Osteoblast (primary cell): ENCODE measurements around the gene ZNF763. TPM values are rescaled to one million over a fixed set of nuclear protein-coding genes. Genes with fewer than 3 reads are reported as not detected.
"Not testable (repeated sequence)": the region's sequence is repeated elsewhere in the genome, so short reads cannot be mapped to it uniquely, and the experiment has no call there.

Experiments used
- DNase-seq: peaks from one replicate; pipeline ENCODE4 v3.0.0; 2011; ENCODE audit warnings: low spot score, mixed read lengths; ENCODE audit not compliant: insufficient read length; ENCODE audit errors: missing footprints
- H2AFZ ChIP-seq: 2 replicates; pipeline ENCODE4 v1.6.0; 2011; ENCODE audit warnings: mild to moderate bottlenecking, low read length
- H3K27ac ChIP-seq: 2 replicates; pipeline ENCODE4 v1.5.1; 2011; ENCODE audit warnings: mild to moderate bottlenecking, low read depth, low read length, moderate library complexity
- H3K27me3 ChIP-seq: 2 replicates; pipeline ENCODE4 v1.6.0; 2012; ENCODE audit warnings: mild to moderate bottlenecking, control low read depth, inconsistent platforms, low read length, moderate library complexity; ENCODE audit not compliant: insufficient read depth
- H3K36me3 ChIP-seq: 2 replicates; pipeline ENCODE4 v1.5.1; 2011; ENCODE audit warnings: mild to moderate bottlenecking, low read length, control low read depth, moderate library complexity; ENCODE audit not compliant: insufficient read depth
- H3K4me1 ChIP-seq: 2 replicates; pipeline ENCODE4 v1.5.1; 2011; ENCODE audit warnings: mild to moderate bottlenecking, low read length, control low read depth, moderate library complexity; ENCODE audit not compliant: insufficient read depth
- H3K4me2 ChIP-seq: 2 replicates; pipeline ENCODE4 v1.6.0; 2011; ENCODE audit warnings: mild to moderate bottlenecking, low read length; ENCODE audit not compliant: insufficient read depth
- H3K4me3 ChIP-seq: fragments of 200-600 bp; sonication (generic); 3 replicates; pipeline ENCODE4 v1.5.1; 2012; ENCODE audit warnings: mild to moderate bottlenecking, low read length, inconsistent platforms; ENCODE audit not compliant: insufficient read depth
- H3K79me2 ChIP-seq: 2 replicates; pipeline ENCODE4 v1.6.0; 2012; ENCODE audit warnings: mild to moderate bottlenecking, low read length, control low read depth, inconsistent platforms; ENCODE audit not compliant: insufficient read depth
- H3K9me3 ChIP-seq: 2 replicates; pipeline ENCODE4 v1.5.1; 2011; ENCODE audit warnings: low read depth, low read length, control low read depth
- H4K20me1 ChIP-seq: 2 replicates; pipeline ENCODE4 v1.6.0; 2012; ENCODE audit warnings: mild to moderate bottlenecking, low read length, control low read depth; ENCODE audit not compliant: insufficient read depth
- total RNA-seq: library from RNA; depleted of rRNA; stranded (reverse); fragments of >200 nt; gene quantifications from 2 replicates; pipeline ENCODE4 v1.2.3, GENCODE V29; 2012
- TF ChIP-seq, protein P1 (sequence below): IDR thresholded peaks from 2 replicates; pipeline ENCODE4 v1.5.1; 2011; ENCODE audit warnings: mild to moderate bottlenecking, low read depth, low read length, moderate library complexity; ENCODE audit errors: extremely low read depth

ZNF763 gene
- total RNA-seq, 1 donor, result 2.5 TPM

DNA sequence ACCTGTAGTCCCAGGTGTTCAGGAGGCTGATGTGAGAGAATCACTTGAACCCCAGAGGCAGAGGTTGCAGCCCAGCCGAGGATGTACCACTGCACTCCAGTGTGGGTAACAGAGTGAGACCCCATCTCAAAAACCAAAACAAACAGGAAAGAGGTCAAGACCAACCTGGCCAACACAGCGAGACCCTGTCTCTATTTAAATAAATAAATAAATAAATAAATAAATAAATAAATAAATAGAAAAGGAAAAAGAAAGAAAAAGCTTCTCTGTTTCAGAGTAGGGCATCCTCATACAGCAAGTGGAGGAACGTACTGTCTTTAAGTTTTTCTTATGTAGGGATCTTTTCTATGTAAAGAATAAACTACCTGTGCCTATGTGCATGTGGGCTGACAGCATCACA lies 37.6 kb upstream of the ZNF763 start:
- no peaks in the 10 kb centered on the region for H3K27me3 ChIP-seq
- no peak overlapping the region for H3K4me3 ChIP-seq
- H4K20me1 ChIP-seq, result peaks cover 3% of the 10 kb centered on the region
- H3K27ac ChIP-seq, result no peak overlapping the region
- peaks cover 15% of the 10 kb centered on the region for H3K4me1 ChIP-seq
- peaks cover 65% of the 10 kb centered on the region for H3K79me2 ChIP-seq
- H3K4me2 ChIP-seq, result no peak overlapping the region
- DNase-seq, result no peak
- TF ChIP-seq, protein P1, sequence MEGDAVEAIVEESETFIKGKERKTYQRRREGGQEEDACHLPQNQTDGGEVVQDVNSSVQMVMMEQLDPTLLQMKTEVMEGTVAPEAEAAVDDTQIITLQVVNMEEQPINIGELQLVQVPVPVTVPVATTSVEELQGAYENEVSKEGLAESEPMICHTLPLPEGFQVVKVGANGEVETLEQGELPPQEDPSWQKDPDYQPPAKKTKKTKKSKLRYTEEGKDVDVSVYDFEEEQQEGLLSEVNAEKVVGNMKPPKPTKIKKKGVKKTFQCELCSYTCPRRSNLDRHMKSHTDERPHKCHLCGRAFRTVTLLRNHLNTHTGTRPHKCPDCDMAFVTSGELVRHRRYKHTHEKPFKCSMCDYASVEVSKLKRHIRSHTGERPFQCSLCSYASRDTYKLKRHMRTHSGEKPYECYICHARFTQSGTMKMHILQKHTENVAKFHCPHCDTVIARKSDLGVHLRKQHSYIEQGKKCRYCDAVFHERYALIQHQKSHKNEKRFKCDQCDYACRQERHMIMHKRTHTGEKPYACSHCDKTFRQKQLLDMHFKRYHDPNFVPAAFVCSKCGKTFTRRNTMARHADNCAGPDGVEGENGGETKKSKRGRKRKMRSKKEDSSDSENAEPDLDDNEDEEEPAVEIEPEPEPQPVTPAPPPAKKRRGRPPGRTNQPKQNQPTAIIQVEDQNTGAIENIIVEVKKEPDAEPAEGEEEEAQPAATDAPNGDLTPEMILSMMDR, result no peak
- H2AFZ ChIP-seq, result no peak overlapping the region
- H3K9me3 ChIP-seq, result no peaks in the 10 kb centered on the region
- peaks cover 4% of the 10 kb centered on the region for H3K36me3 ChIP-seq

DNA sequence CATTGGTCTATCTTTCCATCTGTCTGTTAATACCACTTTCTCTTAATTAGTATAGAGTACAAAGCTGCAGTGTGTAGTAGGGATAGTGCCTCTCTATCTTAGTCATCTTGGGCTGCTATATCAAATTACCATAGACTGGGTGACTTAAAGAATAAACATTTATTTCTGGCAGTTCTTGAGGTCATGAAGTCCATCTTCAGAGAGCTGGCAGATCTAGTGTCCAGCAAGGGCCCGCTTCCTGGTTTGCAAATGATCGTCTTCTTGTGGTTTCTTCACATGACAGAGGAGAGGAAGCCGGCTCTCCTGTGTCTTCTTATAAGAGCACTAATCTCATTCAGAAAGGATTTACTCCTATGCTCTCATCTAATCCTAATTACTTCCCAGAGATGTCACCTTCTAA lies 33.8 kb upstream of the ZNF763 start:
- TF ChIP-seq, protein P1, result no peak
- Histone ChIP-seq H3K36me3 (peaks cover 6% of the 10 kb centered on the region), H3K4me2 (no peak overlapping the region), H3K9me3 (no peaks in the 10 kb centered on the region), H3K4me3 (no peak overlapping the region), H3K79me2 (peaks cover 84% of the 10 kb centered on the region), H3K27ac (no peak overlapping the region), H3K27me3 (no peaks in the 10 kb centered on the region), H4K20me1 (peaks cover 3% of the 10 kb centered on the region), H2AFZ (no peak overlapping the region), H3K4me1 (peaks cover 2% of the 10 kb centered on the region)
- DNase-seq, result peak; percentile 64

DNA sequence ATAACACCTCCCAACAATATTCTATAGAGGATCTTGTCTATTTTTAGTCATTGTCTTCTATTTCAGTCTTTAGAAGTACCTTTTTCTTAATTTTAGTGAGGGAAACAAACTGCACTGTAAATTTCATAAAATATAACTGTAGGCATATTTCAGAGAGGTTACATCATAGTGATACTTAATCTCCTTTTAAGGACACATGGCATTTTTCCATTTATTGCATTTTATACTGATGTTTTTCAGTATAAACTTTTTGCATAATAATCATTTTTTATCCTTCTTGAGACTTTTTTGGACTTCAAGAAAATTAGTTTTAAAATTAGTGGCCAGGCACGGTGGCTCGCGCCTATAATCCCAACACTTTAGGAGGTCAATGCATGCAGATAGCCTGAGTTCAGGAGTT lies 33.3 kb upstream of the ZNF763 start:
- Histone ChIP-seq H3K9me3 (no peaks in the 10 kb centered on the region), H2AFZ (no peak overlapping the region), H3K79me2 (peaks cover 79% of the 10 kb centered on the region)

DNA sequence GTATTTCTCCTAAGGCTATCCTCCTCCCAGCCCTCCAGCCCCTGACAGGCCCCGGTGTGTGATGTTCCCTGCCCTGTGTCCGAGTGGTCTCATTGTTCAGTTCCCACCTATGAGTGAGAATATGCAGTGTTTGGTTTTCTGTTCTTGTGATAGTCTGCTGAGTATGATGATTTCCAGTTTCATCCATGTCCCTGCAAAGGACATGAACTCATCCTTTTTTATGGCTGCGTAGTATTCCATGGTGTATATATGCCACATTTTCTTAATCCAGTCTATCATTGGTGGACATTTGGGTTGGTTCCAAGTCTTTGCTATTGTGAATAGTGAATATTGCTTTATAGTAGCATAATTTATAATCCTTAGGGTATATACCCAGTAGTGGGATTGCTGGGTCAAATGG lies 29.0 kb upstream of the ZNF763 start:
- H3K4me1 ChIP-seq, H3K27ac ChIP-seq, H3K4me3 ChIP-seq, H3K9me3 ChIP-seq, H4K20me1 ChIP-seq, H3K4me2 ChIP-seq, H2AFZ ChIP-seq, H3K27me3 ChIP-seq, DNase-seq, H3K36me3 ChIP-seq: not testable (repeated sequence)
- peaks cover 64% of the 10 kb centered on the region for H3K79me2 ChIP-seq

More for the DNA sequence above, 33.3 kb upstream of the ZNF763 start:
- Histone ChIP-seq H3K27ac (no peak overlapping the region), H4K20me1 (peaks cover 3% of the 10 kb centered on the region), H3K36me3 (peaks cover 6% of the 10 kb centered on the region), H3K4me2 (no peak overlapping the region), H3K4me1 (no peaks in the 10 kb centered on the region), H3K4me3 (no peak overlapping the region), H3K27me3 (no peaks in the 10 kb centered on the region)
- TF ChIP-seq, protein P1, result no peak
- peak; percentile 42 for DNase-seq

DNA sequence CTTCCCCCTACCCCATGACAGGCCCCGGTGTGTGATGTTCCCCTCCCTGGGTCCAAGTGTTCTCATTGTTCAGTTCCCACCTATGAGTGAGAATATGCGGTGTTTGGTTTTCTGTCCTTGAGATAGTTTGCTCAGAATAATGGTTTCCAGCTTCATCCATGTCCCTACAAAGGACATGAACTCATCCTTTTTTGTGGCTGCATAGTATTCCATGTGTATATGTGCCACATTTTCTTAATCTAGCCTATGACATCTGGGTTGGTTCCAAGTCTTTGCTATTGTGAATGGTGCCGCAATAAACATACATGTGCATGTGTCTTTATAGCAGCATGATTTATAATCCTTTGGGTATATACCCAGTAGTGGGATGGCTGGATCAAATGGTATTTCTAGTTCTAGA lies 26.5 kb upstream of the ZNF763 start:
- H3K9me3 ChIP-seq, result peaks cover 14% of the 10 kb centered on the region
- not testable (repeated sequence) for H4K20me1 ChIP-seq, H3K4me3 ChIP-seq, H2AFZ ChIP-seq, H3K36me3 ChIP-seq, H3K4me2 ChIP-seq, H3K4me1 ChIP-seq, H3K27me3 ChIP-seq, DNase-seq, H3K27ac ChIP-seq
- H3K79me2 ChIP-seq, result peaks cover 59% of the 10 kb centered on the region

DNA sequence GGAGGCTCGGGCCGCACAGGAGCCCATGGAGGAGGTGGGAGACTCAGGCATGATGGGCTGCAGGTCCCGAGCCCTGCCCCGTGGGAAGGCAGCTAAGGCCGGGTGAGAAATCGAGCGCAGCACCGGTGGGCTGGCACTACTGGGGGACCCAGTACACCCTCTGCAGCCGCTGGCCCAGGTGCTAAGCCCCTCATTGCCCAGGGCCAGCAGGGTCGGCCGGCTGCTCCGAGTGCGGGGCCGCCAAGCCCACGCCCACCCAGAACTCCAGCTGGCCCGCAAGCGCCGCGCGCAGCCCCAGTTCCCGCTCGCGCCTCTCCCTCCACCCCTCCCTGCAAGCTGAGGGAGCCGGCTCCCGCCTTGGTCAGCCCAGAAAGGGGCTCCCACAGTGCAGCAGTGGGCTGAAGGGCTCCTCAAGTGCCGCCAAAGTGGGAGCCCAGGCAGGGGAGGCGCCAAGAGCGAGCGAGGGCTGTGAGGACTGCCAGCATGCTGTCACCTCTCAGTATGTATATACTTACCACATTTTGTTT lies 23.4 kb upstream of the ZNF763 start:
- Histone ChIP-seq H3K9me3 (peaks cover 36% of the 10 kb centered on the region), H3K79me2 (peaks cover 65% of the 10 kb centered on the region)
- not testable (repeated sequence) for H3K36me3 ChIP-seq, H3K4me2 ChIP-seq, H3K27ac ChIP-seq, H2AFZ ChIP-seq, H4K20me1 ChIP-seq, H3K4me1 ChIP-seq, DNase-seq, H3K4me3 ChIP-seq, H3K27me3 ChIP-seq
